Activated CD4-positive, alpha-beta T cell treated with anti-CD3 and anti-CD28 coated beads, Interleukin-2, amount 50 U/mL, for 4 hours (primary cell): Measurements from ENCODE around the gene ARV1.
"Not testable (repeated sequence)": the region's sequence is repeated elsewhere in the genome, so short reads cannot be mapped to it uniquely, and the experiment has no call there.

Experiments used
- DNase-seq, 2 experiments: peaks; one replicate each; pipeline ENCODE4 v3.0.0-alpha.2; 2020

Gene ARV1

GRCh38 chr1:231045286-231045685 lies 66.4 kb downstream of the ARV1 start:
- DNase-seq = no peak

DNA sequence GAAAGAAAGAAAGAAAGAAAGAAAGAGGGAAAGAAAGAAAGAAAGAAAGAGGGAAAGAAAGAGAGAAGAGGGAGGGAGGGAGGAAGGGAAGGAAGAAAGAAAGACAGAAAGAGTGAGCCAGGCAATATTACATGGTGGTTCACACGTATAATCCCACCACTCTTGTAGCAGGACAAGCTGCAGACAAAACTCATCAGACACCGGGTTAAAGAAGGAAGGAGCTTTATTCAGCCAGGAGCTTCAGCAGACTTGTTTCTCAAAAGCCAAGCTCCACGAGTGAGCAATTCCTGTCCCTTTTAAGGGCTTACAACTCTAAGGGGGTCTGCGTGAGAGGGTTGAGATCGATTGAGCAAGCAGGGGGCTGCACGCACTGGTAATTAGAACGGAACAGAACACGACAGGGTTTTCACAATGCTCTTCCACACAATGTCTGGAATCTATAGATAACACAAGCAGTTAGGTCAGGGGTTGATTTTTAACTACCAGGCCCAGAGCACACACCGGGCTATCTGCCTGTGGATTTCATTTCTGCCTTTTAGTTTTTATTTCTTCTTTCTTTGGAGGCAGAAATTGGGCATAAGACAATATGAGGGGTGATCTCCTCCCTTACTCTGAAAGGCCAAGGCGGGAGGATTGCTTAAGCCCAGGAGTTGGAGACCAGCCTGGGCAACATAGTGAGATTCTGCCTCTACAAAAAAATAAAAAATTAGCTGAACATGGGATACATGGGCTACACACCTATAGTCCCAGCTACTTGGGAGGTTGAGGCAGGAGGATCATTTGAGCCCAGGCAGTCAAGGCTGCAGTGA lies 67.2 kb downstream of the ARV1 start:
- not testable (repeated sequence) for DNase-seq

DNA sequence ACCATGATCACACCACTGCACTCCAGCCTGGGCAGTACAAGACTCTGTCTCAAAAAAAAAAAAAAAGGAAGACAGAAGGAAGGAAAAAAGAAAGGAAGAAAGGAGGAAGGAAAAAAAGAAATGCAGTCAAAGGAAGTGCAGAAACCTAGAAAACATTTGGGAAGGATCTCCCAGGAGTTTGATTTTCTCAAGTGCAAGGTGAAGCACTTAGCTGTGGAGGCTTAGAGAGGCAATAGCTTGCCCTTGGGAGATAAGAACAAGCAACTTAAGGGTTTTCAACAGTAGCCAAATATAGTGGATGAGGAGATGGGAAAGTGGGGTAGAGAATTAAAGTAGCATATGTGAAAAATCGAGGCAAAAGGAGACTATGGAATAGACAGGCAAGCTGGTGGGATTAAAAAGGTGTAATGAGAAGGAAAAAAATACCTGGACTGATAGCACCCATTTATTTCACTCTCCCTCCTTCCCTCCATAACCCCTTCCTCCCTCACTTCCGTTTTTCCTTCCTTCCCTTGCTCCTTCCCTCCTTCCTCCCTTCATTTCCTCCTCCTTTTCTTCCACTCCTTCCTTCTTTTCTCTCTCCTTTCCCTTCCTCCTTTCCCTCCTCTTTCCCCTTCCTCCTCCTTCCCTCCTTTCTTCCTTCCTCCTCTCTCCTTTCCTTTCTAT lies 68.0 kb downstream of the ARV1 start:
- no peak for DNase-seq

DNA sequence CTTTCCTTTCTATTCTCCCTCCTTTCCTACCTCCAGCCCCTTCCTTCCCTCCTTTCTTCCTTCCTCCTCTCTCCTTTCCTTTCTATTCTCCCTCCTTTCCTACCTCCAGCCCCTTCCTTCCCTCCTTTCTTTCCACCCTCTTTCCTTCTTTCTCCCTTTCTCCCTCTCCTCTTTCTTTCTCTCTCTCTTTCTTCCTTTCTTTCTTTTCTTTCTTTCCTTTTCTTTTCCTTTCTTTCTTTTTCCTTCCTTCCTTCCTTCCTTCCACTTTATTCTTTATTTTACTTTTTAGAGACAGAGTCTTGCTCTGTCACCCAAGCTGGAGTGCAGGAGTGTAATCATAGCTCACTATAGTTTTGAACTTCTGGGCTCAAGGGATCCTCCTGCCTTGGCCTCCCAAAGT lies 68.6 kb downstream of the ARV1 start:
- DNase-seq = not testable (repeated sequence)

- not testable (repeated sequence) for DNase-seq
These were observed 69.5 kb downstream of the ARV1 start for GRCh38 chr1:231048419-231048818.

GRCh38 chr1:231049121-231049979 lies 70.5 kb downstream of the ARV1 start:
- DNase-seq = no peak
